ENCODE measurements around the gene CD74. TPM values are rescaled to one million over a fixed set of nuclear protein-coding genes. Genes with fewer than 3 reads are reported as not detected.

The CD74 gene
- total and polyA plus RNA-seq, 10 of the 15 experiments (the other 5 are each of a cell fraction or from before 2014, with no cell fraction given) = 1,387 to 11,063 (median 3,922) TPM

- TF ChIP-seq, protein P1, sequence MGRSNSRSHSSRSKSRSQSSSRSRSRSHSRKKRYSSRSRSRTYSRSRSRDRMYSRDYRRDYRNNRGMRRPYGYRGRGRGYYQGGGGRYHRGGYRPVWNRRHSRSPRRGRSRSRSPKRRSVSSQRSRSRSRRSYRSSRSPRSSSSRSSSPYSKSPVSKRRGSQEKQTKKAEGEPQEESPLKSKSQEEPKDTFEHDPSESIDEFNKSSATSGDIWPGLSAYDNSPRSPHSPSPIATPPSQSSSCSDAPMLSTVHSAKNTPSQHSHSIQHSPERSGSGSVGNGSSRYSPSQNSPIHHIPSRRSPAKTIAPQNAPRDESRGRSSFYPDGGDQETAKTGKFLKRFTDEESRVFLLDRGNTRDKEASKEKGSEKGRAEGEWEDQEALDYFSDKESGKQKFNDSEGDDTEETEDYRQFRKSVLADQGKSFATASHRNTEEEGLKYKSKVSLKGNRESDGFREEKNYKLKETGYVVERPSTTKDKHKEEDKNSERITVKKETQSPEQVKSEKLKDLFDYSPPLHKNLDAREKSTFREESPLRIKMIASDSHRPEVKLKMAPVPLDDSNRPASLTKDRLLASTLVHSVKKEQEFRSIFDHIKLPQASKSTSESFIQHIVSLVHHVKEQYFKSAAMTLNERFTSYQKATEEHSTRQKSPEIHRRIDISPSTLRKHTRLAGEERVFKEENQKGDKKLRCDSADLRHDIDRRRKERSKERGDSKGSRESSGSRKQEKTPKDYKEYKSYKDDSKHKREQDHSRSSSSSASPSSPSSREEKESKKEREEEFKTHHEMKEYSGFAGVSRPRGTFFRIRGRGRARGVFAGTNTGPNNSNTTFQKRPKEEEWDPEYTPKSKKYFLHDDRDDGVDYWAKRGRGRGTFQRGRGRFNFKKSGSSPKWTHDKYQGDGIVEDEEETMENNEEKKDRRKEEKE (IDR thresholded peaks at IDR 0.05) = no peak
- TF ChIP-seq ATF2 (IDR thresholded peaks at IDR 0.05; ENCODE audit: low read length) (peak; percentile 30; the same call in 1 of the 2 replicates), RBBP5 (conservative IDR thresholded peaks at IDR 0.05) (no peak), KLF5 (IDR thresholded peaks at IDR 0.05; ENCODE audit: partially characterized antibody) (no peak), PBX3 (IDR thresholded peaks at IDR 0.05; ENCODE audit: insufficient replicate concordance, low read depth, low read length) (no peak), NFXL1 (IDR thresholded peaks at IDR 0.05; ENCODE audit: borderline replicate concordance) (no peak), SMC3 (IDR thresholded peaks at IDR 0.05; ENCODE audit: borderline replicate concordance, low read length) (peak; percentile 92), BHLHE40 (IDR thresholded peaks at IDR 0.05; ENCODE audit: borderline replicate concordance in 1 of 2, low read depth in 2 of 2, low read length in 1 of 2) (peak; percentile 32 to 47; a peak in 3 of 4 replicates), YY1 (IDR thresholded peaks at IDR 0.05; ENCODE audit: low read depth, low read length) (peak; percentile 64; the same call in 1 of the 2 replicates), RFX5 (IDR thresholded peaks at IDR 0.05; ENCODE audit: low read depth, low read length) (peak; percentile 61), BACH1 (IDR thresholded peaks at IDR 0.05; ENCODE audit: borderline replicate concordance) (no peak), NRF1 (conservative IDR thresholded peaks at IDR 0.05; ENCODE audit: low read depth, low read length) (no peak), RAD21 (IDR thresholded peaks at IDR 0.05; ENCODE audit: insufficient read depth, low read depth, low read length) (peak; percentile 87), MLLT1 (IDR thresholded peaks at IDR 0.05) (peak; percentile 36; the same call in 1 of the 2 replicates)
- TF ChIP-seq, protein P2, sequence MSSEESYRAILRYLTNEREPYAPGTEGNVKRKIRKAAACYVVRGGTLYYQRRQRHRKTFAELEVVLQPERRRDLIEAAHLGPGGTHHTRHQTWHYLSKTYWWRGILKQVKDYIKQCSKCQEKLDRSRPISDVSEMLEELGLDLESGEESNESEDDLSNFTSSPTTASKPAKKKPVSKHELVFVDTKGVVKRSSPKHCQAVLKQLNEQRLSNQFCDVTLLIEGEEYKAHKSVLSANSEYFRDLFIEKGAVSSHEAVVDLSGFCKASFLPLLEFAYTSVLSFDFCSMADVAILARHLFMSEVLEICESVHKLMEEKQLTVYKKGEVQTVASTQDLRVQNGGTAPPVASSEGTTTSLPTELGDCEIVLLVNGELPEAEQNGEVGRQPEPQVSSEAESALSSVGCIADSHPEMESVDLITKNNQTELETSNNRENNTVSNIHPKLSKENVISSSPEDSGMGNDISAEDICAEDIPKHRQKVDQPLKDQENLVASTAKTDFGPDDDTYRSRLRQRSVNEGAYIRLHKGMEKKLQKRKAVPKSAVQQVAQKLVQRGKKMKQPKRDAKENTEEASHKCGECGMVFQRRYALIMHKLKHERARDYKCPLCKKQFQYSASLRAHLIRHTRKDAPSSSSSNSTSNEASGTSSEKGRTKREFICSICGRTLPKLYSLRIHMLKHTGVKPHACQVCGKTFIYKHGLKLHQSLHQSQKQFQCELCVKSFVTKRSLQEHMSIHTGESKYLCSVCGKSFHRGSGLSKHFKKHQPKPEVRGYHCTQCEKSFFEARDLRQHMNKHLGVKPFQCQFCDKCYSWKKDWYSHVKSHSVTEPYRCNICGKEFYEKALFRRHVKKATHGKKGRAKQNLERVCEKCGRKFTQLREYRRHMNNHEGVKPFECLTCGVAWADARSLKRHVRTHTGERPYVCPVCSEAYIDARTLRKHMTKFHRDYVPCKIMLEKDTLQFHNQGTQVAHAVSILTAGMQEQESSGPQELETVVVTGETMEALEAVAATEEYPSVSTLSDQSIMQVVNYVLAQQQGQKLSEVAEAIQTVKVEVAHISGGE (CRISPR knock-in tag; IDR thresholded peaks at IDR 0.05) = no peak
Observed at GRCh38 chr5:150436141-150436680, 23.5 kb upstream of the CD74 start (continued).

Data from GM12878 (cell line).